DMS 273 (cell line): Measurements from ENCODE around the gene MBNL2.

ENCODE experiments used
- DNase-seq: peaks from one replicate; lab custom pipeline; 2025; ENCODE audit not compliant: unreplicated experiment; lab: John Stamatoyannopoulos, UW

Gene MBNL2

DNA sequence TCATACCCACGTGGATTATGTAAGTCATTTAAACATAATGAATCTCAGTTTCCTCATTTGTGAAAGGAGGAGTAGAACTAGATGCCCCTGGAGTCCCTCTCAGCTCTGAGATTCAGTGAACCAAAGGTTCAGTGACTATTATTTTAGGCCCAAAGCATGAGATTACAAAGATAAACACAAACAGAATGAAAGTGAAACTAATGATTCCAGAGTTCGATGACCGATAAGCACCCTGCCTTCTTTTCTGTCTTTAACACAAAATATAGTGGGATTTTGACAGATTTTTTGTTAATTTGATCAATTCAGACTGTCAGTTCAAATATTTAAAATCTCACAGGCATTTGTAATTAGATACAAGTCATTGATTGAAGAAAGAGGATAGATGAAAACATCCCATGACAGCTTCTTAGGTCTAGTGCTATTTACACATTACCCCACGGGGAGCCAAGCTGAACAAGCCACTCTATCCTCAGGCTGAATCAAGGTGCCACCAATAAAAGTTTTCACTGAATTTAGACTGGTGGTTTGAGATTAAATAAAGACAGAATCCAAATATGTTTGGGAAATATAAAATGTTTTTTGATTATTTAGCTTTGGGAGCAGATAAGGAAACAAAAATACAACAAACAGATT, 147.2 kb downstream of the MBNL2 start:
- DNase-seq, result no peak

DNA sequence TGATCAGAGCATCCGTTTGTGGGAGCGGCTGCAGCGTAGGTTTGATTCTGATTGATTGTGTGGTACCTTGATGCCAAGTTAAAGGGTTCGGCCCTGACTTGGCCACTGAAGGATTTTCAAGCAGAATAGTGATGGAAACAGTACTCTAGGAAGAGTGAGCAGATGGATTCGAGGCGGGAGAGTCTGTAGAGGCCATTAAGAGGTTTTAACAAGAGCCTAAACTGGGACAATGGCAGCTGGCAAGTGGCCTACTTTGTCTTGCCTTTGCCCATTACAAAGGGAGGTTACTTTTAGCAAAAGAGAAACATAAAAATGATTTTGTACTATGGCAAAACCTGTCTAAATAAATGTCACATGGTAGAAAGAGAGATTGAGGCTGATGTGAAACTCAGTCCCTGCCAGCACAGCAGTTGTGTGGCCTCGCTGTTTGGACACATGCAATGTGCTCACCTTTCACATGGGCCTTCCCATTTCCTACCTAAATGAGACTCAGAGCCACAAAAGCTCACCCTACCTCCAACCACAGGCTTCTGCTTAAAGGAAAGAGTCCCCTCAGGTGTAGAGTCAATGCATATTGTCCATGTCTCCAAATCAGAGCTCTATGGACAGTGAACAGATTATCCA, 149.5 kb downstream of the MBNL2 start:
- no peak for DNase-seq

DNA sequence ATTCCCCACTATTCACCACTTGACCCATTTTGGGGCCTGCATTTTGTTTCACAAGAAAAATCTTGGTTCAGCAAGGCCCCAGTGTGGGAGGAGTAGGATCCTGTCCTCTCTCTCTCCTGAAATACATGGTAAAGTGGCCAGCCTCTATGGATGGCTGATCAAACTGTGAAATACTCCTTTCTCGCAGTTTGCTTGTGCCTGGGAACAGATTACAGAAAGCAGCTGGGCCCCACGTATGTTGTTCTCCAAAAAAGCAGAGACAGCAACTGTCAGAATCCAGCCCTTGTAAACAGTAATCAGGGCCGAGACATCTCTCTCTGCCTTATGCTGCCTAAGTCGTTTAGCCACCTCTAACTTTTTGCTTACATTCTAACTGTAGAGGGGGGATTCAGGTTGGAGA, 150.8 kb downstream of the MBNL2 start:
- DNase-seq, result peak; percentile 7

DNA sequence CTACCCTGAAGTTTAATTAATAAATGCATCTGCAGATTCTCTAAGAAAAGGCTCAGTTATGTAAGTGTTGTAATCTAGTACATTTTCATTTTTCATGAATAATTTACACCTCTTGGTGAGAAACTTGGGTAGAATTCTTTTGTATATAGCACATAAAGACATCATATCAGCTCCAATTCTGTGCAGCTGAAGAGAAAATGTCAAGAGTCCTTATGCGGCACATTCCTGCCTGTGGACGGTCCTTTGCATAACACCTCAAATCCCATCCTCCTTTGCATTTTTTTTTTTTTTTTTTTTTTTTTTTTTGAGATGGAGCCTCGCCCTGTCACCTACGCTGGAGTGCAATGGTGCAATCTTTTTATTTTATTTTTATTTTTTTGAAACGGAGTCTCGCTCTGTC, 151.7 kb downstream of the MBNL2 start:
- DNase-seq, result no peak

DNA sequence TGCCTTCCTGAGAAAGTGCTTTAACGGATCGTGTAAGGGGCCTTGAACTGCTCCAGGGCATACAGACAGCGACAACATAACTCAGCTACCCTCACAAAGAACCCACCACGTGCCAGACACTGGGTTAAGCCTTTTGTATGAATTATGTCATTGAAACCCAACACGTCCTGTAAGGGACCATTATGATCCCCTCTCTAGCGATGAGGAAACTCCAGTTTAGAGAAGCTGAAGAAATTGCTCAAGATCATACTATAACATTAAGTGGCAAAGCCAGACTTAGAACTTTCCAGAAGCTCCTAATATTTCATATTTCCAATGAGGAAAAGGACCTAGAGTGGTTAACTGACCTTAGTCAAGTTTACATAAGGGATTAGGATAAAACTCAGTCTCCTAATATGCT, 154.8 kb downstream of the MBNL2 start:
- DNase-seq, result no peak

DNA sequence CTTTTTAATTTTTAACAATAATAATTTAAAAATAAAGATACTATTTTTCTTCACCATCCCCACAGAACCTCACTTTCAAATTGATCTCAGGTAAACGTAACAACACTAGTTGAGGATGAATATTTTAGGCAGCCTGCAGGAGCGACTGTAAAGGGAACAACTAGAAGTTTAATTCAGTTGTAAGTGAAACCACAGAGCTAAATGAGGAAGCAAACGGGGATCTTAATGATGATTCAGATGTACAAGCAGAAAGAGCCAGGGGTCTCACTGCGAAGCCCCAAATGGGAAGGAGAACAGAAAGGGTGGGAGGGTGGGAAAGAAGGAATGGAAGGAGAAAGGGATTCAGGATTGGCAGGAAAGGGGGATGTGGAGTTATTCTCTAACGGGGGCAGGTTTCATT, 157.3 kb downstream of the MBNL2 start:
- no peak for DNase-seq

DNA sequence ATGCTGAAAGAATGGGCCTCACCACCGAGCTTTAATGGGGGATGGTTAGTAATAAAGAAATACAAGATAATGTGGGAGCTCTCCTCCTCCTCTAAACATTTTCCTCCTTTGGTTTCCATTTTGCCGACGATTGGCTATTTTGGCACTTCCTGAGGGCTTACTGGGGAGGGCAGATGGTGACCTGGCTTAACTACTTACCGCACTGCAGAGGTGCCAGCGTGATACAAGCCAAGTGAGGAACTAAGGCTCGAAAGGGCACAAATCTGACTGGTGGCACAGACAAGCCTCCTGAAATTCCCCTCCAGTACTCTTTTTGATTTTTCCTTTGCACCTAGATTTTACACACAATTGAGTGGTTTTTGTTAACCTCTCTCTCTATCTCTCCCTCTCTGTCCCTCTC, 158.6 kb downstream of the MBNL2 start:
- no peak for DNase-seq

DNA sequence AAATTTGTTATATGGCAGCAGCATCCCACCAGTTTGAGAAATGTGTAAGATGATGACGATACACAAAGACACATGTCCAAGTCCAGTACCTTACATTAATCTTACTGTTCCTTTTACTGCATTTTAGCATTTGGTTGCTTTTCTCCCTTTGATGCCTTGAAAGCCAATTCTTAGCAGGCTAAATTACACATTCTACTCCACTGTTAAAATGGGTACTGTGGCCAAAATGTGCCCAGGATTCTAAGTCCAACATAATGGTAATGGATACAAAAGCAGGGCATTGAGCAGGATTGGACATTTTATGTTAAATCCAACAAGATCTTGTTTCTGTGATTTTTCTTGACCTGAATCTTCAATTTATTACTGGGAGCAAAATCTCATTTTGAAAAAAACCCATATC, 159.1 kb downstream of the MBNL2 start:
- DNase-seq, result no peak

DNA sequence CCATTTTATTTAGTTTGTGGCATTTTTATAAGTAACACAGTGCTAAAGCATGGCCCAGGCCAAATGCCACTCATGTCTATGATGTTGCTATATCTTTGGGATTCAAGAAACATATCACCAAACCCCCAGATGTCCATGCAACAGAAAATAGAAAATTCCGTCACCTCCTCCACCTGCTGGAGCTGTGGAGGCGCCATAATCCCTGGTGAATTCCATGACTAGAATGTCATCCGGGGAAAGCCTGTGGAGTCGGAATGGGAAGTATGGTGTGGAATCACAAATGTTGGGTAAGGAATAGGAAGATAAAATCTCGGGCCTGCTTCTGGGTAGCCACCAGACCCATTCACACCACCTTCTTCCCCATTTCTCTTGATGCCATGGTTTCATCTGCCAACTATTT, 160.1 kb downstream of the MBNL2 start:
- DNase-seq, result no peak

DNA sequence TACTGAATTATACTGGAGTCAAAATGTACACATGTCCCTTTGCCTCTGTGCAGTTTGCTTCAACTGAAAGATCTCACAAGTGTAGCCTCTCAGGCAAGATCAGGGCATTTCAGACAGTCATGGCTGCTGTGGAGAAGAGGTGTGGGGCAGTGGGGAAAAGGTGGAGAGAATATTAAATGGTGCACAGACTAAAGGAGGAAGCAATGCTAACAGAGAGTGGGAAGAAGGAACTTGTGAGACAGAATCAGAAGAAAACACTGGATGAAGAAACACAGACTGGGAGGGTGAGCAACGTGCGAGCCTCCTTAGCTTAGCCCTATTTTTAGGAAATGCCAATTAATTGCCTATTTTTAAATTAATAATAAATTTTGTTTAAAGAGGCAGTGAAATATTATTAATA, 162.2 kb downstream of the MBNL2 start:
- no peak for DNase-seq

DNA sequence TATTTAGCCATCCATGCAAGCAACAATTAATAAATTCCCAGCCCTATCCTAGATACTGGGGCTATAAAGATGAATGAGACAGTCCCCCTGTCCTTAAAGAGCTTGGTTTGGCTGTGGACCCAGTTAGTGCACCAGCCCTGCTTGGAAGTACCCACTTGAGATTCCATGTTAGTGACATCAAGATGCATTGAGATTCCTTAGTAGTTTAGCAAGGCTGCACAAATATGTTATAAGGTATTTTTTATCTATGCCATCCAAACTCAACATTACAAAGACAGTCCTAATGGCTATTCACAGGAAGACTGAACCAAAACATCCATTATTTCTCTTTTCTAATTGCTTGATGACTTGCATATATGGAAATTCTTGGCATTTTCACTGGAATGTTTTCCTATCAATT, 163.0 kb downstream of the MBNL2 start:
- no peak for DNase-seq

DNA sequence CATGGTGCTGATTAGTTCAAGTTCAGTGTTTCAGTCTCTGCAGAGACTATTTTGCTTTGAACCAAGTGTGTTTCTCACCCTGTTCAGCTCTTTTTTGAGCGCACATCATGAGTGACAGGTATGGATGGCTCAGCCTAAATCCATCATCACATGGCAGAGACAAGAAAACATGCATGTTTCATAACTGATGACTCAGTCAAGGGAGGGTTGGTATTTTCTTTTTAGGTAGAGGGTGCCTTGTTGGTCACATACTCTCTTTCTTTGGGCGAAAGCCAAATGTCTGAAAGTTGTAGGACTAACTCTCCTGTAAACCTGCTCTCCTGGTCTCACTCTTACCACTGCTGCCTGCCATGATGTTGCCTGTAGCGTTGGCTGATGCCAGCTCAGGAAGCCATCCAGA, 163.7 kb downstream of the MBNL2 start:
- DNase-seq, result no peak

DNA sequence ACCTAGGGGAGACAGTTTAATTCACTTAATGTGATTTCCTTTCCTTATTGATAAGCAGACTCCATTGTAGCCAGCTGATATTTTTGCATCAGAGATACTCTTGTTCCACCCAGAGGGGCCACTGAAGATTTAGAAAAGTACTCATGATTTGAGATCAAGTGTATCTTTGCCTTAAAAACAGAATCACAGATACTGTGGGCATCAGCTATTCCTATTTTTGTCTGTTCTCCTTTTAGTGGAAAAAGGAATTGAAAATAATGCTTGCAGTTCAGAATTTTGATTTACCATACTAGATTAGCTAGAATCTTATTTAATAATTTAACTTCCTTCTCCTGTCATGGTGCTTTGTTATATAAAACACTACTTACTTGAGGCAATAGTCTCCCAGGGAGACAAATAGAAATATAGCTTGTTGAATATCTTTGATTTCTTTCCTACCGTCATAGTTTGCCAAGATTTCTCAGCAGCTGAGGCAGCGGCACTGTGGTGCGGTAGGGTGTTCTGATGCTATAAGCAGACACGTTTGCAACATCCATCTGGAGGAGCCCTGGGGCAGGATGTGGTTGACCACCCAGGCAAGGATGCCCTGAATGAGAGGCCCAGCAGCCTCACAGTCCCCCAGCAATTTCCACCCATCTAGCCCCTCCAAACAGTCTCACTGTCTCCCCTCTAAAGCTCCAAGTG, 164.8 kb downstream of the MBNL2 start:
- DNase-seq, result no peak

DNA sequence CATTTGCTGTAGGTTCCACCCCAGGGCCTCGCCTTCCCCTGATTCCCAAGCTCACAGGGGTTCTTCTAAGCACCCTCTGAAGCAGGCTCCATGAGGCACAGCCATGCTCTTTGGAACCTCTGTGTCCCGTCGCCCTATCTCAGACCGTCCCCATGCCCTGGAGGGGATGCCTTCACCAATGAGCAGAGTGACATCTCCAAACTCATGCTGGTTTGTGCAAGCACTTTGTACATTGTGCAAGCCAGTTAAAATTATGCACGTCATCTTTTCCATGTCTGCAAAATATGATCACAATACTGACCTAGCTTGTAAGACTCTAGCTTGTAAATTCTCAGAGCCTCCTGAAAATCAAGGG, 165.3 kb downstream of the MBNL2 start:
- DNase-seq, result no peak

DNA sequence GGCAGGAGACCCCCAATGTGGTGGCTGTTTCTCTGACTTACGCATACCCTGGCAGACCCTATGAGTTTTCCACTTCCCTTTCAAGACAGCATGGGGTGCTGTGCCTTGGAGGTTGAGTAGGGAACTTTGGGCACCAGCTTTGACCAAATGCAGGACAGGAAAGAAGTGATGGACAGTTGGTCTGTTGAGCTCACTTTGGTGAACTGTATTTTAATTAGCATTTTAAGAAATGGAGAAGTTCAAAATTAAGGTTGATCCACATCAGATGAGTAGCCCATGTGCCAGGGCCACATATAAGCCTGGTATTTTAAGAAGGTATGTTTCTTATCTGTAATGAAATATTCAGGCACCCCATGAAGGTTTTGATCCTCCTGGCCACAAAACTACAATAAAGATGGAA, 165.8 kb downstream of the MBNL2 start:
- no peak for DNase-seq

DNA sequence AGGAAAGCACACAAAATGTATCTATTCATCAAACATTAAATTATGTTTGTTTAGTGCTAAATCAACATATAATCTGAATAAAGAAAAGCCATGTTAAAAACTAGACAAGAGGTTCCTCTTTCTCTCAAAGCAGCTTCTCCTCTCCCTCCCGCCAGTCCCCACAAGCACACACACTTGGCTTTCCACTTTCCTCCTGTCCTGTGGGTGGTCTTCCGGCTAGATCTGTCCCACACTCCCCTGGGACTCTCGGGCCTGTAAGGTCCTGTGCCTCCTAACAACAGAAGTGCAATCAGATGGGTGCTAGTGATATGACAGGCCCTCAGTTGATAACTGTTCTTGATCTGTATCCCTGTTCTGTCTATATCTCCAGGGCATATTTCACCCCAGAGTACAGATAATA, 166.2 kb downstream of the MBNL2 start:
- no peak for DNase-seq

DNA sequence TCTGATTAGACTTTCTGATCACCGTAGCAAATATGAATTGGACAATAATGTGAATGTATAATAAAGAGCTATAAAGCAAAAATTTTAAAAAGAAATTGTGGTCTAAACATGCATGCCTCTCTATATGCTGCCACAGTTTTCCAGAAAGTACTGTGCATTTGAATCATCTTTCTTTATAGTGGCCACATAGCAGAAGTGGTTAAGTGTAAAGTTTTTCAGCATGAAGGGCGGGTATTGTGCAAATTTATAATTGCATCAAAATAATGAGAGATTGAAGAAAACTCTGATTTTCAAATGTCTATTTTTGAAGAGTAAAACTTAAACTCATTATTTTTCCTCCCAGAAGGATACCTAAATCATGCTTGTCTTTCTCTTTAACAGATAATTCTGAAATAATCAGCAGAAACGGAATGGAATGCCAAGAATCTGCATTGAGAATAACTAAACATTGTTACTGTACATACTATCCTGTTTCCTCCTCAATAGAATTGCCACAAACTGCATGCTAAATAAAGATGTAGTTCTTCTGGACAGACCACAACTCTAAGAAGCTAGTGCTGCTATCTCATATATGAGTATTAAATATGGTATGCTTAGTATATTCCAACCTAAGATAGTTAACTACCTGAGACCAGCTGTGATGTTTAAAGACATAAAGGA, 168.9 kb downstream of the MBNL2 start:
- no peak for DNase-seq

DNA sequence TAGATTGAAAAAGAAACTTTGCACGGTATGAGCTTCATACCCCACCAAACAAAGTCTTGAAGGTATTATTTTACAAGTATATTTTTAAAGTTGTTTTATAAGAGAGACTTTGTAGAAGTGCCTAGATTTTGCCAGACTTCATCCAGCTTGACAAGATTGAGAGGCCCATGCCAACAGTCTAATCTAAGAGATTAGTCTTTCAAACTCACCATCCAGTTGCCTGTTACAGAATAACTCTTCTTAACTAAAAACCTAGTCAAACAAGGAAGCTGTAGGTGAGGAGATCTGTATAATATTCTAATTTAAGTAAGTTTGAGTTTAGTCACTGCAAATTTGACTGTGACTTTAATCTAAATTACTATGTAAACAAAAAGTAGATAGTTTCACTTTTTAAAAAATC, 169.9 kb downstream of the MBNL2 start:
- DNase-seq, result no peak

DNA sequence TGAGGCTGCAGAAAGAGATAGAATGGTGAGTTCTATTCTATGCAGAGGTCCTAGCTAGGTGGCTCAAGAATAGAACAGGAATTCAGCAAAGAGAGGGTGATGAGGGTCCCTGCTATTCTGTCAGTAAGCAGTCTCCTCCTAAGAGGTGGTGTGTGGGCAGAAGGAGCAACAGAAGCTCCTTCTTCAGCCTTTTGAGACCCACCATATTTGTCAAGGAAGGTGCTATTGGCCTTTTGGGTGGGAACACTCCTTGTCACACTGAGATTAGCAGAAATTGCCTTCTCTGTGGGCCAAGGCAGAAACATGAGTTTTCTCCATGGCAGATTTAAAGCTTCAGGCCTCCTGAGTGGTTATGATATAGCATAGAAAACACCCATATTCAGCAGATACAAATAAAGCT, 172.4 kb downstream of the MBNL2 start:
- no peak for DNase-seq

DNA sequence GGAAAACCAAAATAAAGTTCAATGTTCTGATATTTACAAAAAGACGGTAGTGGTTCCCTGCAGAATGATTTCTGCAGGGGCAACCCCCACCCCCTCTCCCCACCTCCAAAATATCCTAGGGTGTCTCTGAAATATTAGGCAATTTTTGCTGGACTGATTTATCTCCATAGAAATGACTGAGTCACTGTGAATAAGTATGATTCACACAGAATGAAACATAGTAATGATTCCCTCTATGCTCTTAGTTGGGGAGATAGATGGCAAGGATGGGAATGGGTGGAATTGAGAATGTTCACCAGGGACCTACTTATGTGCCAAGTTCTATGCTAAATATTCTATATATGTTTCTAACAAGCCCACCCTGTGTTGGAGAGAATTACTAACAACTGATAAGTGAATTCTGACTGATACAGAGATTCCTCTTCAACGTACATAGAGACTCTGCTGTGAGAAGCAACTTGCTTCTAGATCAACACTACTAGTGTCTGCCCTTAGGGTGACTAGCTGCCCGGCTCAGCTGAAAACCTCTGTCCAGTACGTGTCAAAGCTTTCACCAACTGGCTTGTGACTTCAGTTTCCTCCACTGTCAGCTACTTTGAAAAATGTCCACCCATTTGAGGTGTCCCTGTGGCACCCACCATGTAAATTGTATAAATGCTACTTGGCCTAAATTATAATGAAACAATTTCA, 173.5 kb downstream of the MBNL2 start:
- DNase-seq, result no peak

DNA sequence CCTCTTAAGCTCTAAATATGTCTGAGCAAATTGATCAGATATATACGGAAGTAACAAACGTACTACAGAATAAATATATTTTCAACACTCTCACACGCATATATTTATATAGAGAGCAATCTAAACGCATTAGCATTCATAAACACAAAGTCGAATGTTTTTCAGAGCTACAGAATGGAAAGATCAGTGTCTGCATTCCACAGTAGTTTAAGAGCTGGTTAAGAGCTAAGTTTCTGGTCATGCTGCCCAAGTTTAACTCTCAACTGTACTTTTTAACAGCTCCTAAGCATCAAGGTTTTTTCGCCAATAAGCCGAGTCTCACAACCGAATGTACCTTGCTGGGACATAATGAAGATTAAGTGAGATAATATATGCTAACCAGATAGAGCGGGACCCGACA, 175.1 kb downstream of the MBNL2 start:
- DNase-seq, result no peak

DNA sequence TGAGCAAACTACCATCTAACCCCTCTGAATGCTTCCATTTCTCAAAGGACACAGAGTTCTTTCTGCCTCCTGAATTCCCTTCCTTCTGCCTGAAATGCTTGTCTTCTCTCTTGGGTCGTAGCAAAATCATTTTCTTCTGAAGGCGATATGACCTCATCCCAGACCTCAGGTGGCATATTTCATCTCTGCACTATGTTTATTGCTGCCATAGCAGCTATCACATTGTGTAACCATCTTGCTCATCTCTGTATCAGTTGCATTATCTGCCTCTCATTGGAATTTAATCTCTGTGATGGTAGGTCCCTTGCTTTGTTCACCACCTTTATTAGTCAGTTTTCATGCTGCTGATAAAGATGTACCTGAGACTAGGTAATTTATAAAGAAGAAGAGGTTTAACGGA, 179.3 kb downstream of the MBNL2 start:
- no peak for DNase-seq
